ENCODE measurements around the gene MET. TPM values are rescaled to one million over a fixed set of nuclear protein-coding genes. Genes with fewer than 3 reads are reported as not detected.

The MET gene
- total and polyA plus RNA-seq, 2 of the 13 experiments (the other 11 are each of a cell fraction or from before 2014, with no cell fraction given), result 21.8 to 31.5 TPM

DNA sequence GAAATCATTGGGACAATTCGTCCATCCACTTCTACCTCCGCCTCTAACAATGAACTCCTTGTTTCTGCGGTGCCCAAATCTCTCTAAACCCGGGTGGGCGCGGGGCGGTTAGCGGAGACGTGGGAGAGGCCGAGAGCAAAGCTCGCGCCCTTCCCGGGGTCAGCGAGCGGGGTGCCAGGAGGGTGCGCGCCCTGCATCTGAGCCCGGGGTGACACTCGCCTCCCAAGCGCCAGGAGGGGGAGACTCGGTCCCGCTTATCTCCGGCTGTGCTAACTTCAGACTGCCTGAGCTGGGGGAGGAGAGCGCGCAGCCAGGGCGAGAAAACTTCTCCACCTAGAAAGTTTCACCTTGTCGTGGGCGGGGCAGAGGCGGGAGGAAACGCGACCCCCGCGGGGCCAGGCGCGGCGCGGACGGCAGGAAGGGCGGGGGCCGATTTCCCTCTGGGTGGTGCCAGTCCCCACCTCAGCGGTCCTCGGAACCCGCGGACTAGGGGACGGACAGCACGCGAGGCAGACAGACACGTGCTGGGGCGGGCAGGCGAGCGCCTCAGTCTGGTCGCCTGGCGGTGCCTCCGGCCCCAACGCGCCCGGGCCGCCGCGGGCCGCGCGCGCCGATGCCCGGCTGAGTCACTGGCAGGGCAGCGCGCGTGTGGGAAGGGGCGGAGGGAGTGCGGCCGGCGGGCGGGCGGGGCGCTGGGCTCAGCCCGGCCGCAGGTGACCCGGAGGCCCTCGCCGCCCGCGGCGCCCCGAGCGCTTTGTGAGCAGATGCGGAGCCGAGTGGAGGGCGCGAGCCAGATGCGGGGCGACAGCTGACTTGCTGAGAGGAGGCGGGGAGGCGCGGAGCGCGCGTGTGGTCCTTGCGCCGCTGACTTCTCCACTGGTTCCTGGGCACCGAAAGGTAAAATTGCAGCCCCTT, at the start of gene MET (continued):
- TF ChIP-seq, protein P1, sequence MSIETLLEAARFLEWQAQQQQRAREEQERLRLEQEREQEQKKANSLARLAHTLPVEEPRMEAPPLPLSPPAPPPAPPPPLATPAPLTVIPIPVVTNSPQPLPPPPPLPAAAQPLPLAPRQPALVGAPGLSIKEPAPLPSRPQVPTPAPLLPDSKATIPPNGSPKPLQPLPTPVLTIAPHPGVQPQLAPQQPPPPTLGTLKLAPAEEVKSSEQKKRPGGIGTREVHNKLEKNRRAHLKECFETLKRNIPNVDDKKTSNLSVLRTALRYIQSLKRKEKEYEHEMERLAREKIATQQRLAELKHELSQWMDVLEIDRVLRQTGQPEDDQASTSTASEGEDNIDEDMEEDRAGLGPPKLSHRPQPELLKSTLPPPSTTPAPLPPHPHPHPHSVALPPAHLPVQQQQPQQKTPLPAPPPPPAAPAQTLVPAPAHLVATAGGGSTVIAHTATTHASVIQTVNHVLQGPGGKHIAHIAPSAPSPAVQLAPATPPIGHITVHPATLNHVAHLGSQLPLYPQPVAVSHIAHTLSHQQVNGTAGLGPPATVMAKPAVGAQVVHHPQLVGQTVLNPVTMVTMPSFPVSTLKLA (IDR thresholded peaks at IDR 0.05), result peak; percentile 27; the same call in 1 of the 2 replicates
- peak; percentile 83 for TF ChIP-seq ZNF781 (CRISPR knock-in tag; IDR thresholded peaks at IDR 0.05; ENCODE audit: borderline replicate concordance, not compliant biosample characterization)
- TF ChIP-seq, protein P2, sequence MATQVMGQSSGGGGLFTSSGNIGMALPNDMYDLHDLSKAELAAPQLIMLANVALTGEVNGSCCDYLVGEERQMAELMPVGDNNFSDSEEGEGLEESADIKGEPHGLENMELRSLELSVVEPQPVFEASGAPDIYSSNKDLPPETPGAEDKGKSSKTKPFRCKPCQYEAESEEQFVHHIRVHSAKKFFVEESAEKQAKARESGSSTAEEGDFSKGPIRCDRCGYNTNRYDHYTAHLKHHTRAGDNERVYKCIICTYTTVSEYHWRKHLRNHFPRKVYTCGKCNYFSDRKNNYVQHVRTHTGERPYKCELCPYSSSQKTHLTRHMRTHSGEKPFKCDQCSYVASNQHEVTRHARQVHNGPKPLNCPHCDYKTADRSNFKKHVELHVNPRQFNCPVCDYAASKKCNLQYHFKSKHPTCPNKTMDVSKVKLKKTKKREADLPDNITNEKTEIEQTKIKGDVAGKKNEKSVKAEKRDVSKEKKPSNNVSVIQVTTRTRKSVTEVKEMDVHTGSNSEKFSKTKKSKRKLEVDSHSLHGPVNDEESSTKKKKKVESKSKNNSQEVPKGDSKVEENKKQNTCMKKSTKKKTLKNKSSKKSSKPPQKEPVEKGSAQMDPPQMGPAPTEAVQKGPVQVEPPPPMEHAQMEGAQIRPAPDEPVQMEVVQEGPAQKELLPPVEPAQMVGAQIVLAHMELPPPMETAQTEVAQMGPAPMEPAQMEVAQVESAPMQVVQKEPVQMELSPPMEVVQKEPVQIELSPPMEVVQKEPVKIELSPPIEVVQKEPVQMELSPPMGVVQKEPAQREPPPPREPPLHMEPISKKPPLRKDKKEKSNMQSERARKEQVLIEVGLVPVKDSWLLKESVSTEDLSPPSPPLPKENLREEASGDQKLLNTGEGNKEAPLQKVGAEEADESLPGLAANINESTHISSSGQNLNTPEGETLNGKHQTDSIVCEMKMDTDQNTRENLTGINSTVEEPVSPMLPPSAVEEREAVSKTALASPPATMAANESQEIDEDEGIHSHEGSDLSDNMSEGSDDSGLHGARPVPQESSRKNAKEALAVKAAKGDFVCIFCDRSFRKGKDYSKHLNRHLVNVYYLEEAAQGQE (IDR thresholded peaks at IDR 0.05; ENCODE audit: borderline replicate concordance in 1 of 2, low read depth in 1 of 2, low read length in 2 of 2), result peak in 1 of 2 experiments; percentile 8; a peak in 1 of 4 replicates
- TF ChIP-seq, protein P3, sequence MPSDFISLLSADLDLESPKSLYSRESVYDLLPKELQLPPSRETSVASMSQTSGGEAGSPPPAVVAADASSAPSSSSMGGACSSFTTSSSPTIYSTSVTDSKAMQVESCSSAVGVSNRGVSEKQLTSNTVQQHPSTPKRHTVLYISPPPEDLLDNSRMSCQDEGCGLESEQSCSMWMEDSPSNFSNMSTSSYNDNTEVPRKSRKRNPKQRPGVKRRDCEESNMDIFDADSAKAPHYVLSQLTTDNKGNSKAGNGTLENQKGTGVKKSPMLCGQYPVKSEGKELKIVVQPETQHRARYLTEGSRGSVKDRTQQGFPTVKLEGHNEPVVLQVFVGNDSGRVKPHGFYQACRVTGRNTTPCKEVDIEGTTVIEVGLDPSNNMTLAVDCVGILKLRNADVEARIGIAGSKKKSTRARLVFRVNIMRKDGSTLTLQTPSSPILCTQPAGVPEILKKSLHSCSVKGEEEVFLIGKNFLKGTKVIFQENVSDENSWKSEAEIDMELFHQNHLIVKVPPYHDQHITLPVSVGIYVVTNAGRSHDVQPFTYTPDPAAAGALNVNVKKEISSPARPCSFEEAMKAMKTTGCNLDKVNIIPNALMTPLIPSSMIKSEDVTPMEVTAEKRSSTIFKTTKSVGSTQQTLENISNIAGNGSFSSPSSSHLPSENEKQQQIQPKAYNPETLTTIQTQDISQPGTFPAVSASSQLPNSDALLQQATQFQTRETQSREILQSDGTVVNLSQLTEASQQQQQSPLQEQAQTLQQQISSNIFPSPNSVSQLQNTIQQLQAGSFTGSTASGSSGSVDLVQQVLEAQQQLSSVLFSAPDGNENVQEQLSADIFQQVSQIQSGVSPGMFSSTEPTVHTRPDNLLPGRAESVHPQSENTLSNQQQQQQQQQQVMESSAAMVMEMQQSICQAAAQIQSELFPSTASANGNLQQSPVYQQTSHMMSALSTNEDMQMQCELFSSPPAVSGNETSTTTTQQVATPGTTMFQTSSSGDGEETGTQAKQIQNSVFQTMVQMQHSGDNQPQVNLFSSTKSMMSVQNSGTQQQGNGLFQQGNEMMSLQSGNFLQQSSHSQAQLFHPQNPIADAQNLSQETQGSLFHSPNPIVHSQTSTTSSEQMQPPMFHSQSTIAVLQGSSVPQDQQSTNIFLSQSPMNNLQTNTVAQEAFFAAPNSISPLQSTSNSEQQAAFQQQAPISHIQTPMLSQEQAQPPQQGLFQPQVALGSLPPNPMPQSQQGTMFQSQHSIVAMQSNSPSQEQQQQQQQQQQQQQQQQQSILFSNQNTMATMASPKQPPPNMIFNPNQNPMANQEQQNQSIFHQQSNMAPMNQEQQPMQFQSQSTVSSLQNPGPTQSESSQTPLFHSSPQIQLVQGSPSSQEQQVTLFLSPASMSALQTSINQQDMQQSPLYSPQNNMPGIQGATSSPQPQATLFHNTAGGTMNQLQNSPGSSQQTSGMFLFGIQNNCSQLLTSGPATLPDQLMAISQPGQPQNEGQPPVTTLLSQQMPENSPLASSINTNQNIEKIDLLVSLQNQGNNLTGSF (CRISPR knock-in tag; IDR thresholded peaks at IDR 0.05), result no peak
- peak; percentile 95 for TF ChIP-seq SKI (IDR thresholded peaks at IDR 0.05; ENCODE audit: partially characterized antibody)
- TF ChIP-seq, protein P4, sequence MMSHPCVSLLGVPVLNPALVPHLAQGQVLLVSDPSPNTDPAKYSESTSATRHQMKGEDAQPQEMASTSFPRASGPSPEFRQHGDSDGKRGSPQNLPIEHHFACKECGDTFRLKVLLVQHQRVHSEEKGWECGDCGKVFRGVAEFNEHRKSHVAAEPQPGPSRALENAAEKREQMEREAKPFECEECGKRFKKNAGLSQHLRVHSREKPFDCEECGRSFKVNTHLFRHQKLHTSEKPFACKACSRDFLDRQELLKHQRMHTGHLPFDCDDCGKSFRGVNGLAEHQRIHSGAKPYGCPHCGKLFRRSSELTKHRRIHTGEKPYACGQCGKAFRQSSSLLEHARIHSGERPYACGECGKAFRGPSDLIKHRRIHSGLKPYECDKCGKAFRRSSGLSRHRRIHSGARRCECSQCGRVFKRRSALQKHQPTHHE (CRISPR knock-in tag; IDR thresholded peaks at IDR 0.05; ENCODE audit: borderline replicate concordance), result no peak
- TF ChIP-seq ZNF496 (CRISPR knock-in tag; IDR thresholded peaks at IDR 0.05; ENCODE audit: insufficient replicate concordance), result no peak

Data from HepG2 (cell line).